H1 (cell line): ENCODE data around the gene MRPS15. TPM values are rescaled to one million over a fixed set of nuclear protein-coding genes. Genes with fewer than 3 reads are reported as not detected.

Source experiments
- CTCF ChIA-PET: fragments of 300-600 bp; sonication (Branson Sonifier 250); formaldehyde crosslinking; loops from one replicate; lab custom pipeline; 2021; ENCODE audit not compliant: partially characterized antibody; lab: Charles Lee
- POLR2A ChIA-PET: fragments of 300-600 bp; sonication (Branson Sonifier 250); formaldehyde crosslinking; loops from one replicate; lab custom pipeline; 2021; ENCODE audit warnings: inconsistent platforms; ENCODE audit not compliant: partially characterized antibody; lab: Charles Lee
- DNase-seq, 2 experiments: peaks; one replicate each; pipeline versions ENCODE4 v3.0.0 to v3.0.0-alpha.2; 2010 to 2022; ENCODE audit warnings: low spot score in 2 of 2, low read depth in 1 of 2, mixed read lengths in 1 of 2
- FAIRE-seq: peaks from 2 replicates; lab custom pipeline; 2011; peaks lifted over from hg19 to GRCh38; lab: Jason Lieb, UNC
- H2AFZ ChIP-seq: 2 replicates; pipeline ENCODE4 v1.8.1; 2012; ENCODE audit warnings: low read length, inconsistent platforms
- H2AK5ac ChIP-seq: 2 replicates; pipeline ENCODE4 v1.6.1; 2013; ENCODE audit warnings: low read depth, low read length
- H2BK120ac ChIP-seq: replicated peaks from 2 replicates; pipeline ENCODE3; 2013; ENCODE audit warnings: low read depth, low read length, inconsistent platforms
- H2BK12ac ChIP-seq: 2 replicates; pipeline ENCODE4 v1.6.1; 2013; ENCODE audit warnings: low read depth, low read length
- H2BK15ac ChIP-seq: 2 replicates; pipeline ENCODE4 v1.6.1; 2013; ENCODE audit warnings: low read length
- H2BK20ac ChIP-seq: 2 replicates; pipeline ENCODE4 v1.6.1; 2013; ENCODE audit warnings: low read length
- H2BK5ac ChIP-seq: 2 replicates; pipeline ENCODE4 v1.6.1; 2013; ENCODE audit warnings: low read depth, low read length
- H3K14ac ChIP-seq: 2 replicates; pipeline ENCODE4 v1.6.1; 2013; ENCODE audit warnings: inconsistent platforms; ENCODE audit not compliant: insufficient read length
- H3K18ac ChIP-seq: 2 replicates; pipeline ENCODE4 v1.6.1; 2013; ENCODE audit warnings: low read length; ENCODE audit errors: extremely low read depth
- H3K23ac ChIP-seq: 2 replicates; pipeline ENCODE4 v1.6.1; 2013; ENCODE audit warnings: inconsistent platforms; ENCODE audit not compliant: insufficient read length
- H3K23me2 ChIP-seq: 2 replicates; pipeline ENCODE4 v1.6.1; 2013; ENCODE audit warnings: low read depth, low read length
- H3K27ac ChIP-seq: 2 replicates; pipeline ENCODE4 v1.6.1; 2011; ENCODE audit warnings: low read depth, low read length, inconsistent platforms
- H3K27me3 ChIP-seq, 4 experiments: replicated peaks in 1 of 4; 1 replicate in 1 of 4; 2 replicates in 3 of 4; pipeline versions ENCODE4 v1.6.1 to v1.8.1; 2011 to 2013; ENCODE audit warnings: low read length in 3 of 4, mild to moderate bottlenecking in 3 of 4, inconsistent platforms in 2 of 4, mixed read lengths in 2 of 4, moderate library complexity in 1 of 4; ENCODE audit not compliant: control insufficient read depth in 3 of 4, insufficient read depth in 3 of 4; ENCODE audit errors: extremely low read depth in 1 of 4
- H3K36me3 ChIP-seq, 4 experiments: 2 replicates each; pipeline versions ENCODE4 v1.6.1 to v1.8.1; 2011 to 2013; ENCODE audit warnings: mild to moderate bottlenecking in 4 of 4, low read length in 3 of 4, moderate library complexity in 2 of 4, control low read depth in 1 of 4, inconsistent platforms in 1 of 4; ENCODE audit not compliant: insufficient read depth in 4 of 4, control insufficient read depth in 2 of 4
- H3K4ac ChIP-seq: replicated peaks from 2 replicates; pipeline ENCODE3; 2013; ENCODE audit warnings: low read length, low read depth, mixed read lengths, inconsistent platforms; ENCODE audit not compliant: insufficient read length
- H3K4me1 ChIP-seq, 4 experiments: replicated peaks in 1 of 4; 1 replicate in 1 of 4; 2 replicates in 3 of 4; pipeline versions ENCODE4 v1.6.1 to v1.8.1; 2011 to 2013; ENCODE audit warnings: low read length in 3 of 4, inconsistent platforms in 2 of 4, mixed read lengths in 1 of 4; ENCODE audit not compliant: insufficient read depth in 4 of 4, control insufficient read depth in 3 of 4
- H3K4me2 ChIP-seq, 2 experiments: 2 replicates each; pipeline versions ENCODE4 v1.6.1 to v1.8.1; 2011 to 2013; ENCODE audit warnings: low read depth in 2 of 2, low read length in 2 of 2, control low read depth in 1 of 2, inconsistent platforms in 1 of 2, mild to moderate bottlenecking in 1 of 2; ENCODE audit not compliant: insufficient read depth in 1 of 2
- H3K4me3 ChIP-seq, 4 experiments: fragments of 200-600, 300-600 bp in 1 of 4; sonication (generic), shearing (Covaris generic), sonication (Bioruptor Twin) in 1 of 4; 2 replicates each; pipeline versions ENCODE4 v1.5.1 to v1.8.1; 2011 to 2016; ENCODE audit warnings: low read length in 4 of 4, low read depth in 3 of 4, control low read depth in 2 of 4, inconsistent platforms in 2 of 4, mild to moderate bottlenecking in 2 of 4, mixed read lengths in 1 of 4, moderate library complexity in 1 of 4; ENCODE audit not compliant: insufficient read depth in 2 of 4; ENCODE audit errors: extremely low read depth in 1 of 4
- H3K56ac ChIP-seq: replicated peaks from 2 replicates; pipeline ENCODE3; 2013; ENCODE audit warnings: low read depth, mild to moderate bottlenecking, mixed read lengths, low read length, inconsistent platforms; ENCODE audit not compliant: insufficient read length
- H3K79me1 ChIP-seq: 2 replicates; pipeline ENCODE4 v1.6.1; 2013; ENCODE audit warnings: low read depth, low read length, control low read depth
- H3K79me2 ChIP-seq, 2 experiments: 2 replicates each; pipeline versions ENCODE4 v1.6.1 to v1.8.1; 2012 to 2013; ENCODE audit warnings: low read length in 2 of 2, mild to moderate bottlenecking in 2 of 2, inconsistent platforms in 1 of 2; ENCODE audit not compliant: insufficient read depth in 2 of 2, control insufficient read depth in 1 of 2
- H3K9ac ChIP-seq, 4 experiments: replicated peaks in 1 of 4; 1 replicate in 1 of 4; 2 replicates in 3 of 4; pipeline versions ENCODE4 v1.6.1 to v1.8.1; 2011 to 2013; ENCODE audit warnings: low read depth in 3 of 4, low read length in 3 of 4, control low read depth in 2 of 4, mild to moderate bottlenecking in 2 of 4, moderate library complexity in 2 of 4, inconsistent platforms in 1 of 4; ENCODE audit errors: extremely low read depth in 1 of 4
- H3K9me3 ChIP-seq, 2 experiments: 2 replicates each; pipeline versions ENCODE4 v1.6.1 to v1.8.1; 2012 to 2013; ENCODE audit warnings: mild to moderate bottlenecking in 2 of 2, moderate library complexity in 2 of 2, control low read depth in 1 of 2, inconsistent platforms in 1 of 2, low read depth in 1 of 2, low read length in 1 of 2, mixed read lengths in 1 of 2; ENCODE audit not compliant: insufficient read depth in 2 of 2
- H4K20me1 ChIP-seq, 2 experiments: replicated peaks in 1 of 2; 2 replicates each; pipeline versions ENCODE3 to v1.8.1; 2011 to 2013; ENCODE audit warnings: inconsistent platforms in 2 of 2, low read length in 2 of 2, mild to moderate bottlenecking in 1 of 2; ENCODE audit not compliant: insufficient read depth in 2 of 2, control insufficient read depth in 1 of 2
- H4K5ac ChIP-seq: 2 replicates; pipeline ENCODE4 v1.6.1; 2013; ENCODE audit warnings: low read length, low read depth, mixed read lengths, inconsistent platforms; ENCODE audit not compliant: insufficient read length
- H4K8ac ChIP-seq: 2 replicates; pipeline ENCODE4 v1.8.0; 2013; ENCODE audit warnings: mild to moderate bottlenecking, moderate library complexity, low read length, inconsistent platforms; ENCODE audit not compliant: insufficient read depth; ENCODE audit errors: extremely low read depth
- H4K91ac ChIP-seq: replicated peaks from 2 replicates; pipeline ENCODE3; 2013; ENCODE audit warnings: low read length, mixed read lengths, inconsistent platforms; ENCODE audit not compliant: insufficient read length
- BRCA1 ChIP-seq: IDR thresholded peaks from 2 replicates; pipeline ENCODE4 v1.6.1; 2012; ENCODE audit warnings: low read depth, low read length, improper control_type of control experiment
- WGBS, 2 experiments: shearing (Covaris generic) in 1 of 2; methylation state at CpG; one replicate each; pipeline versions ENCODE4 v1.1.6 to v1.1.7; 2013 to 2015; ENCODE audit warnings: low lambda C conversion rate in 2 of 2, mixed read lengths in 2 of 2, inconsistent platforms in 1 of 2, low coverage in 1 of 2, missing lambda C conversion rate in 1 of 2; ENCODE audit not compliant: insufficient replicate concordance in 2 of 2, insufficient coverage in 1 of 2, insufficient read length in 1 of 2; ENCODE audit errors: extremely low coverage in 1 of 2, missing lambda C conversion rate in 1 of 2; 5-methylcytosine and 5-hydroxymethylcytosine counted together
- polyA plus RNA-seq, 7 experiments: library from polyadenylated mRNA; depleted of rRNA in 3 of 7; stranded (reverse) in 5 of 7; unstranded in 2 of 7; fragments of >200 nt in 5 of 7; fragments of 200-250 nt in 2 of 7; gene quantifications; 1 replicate in 5 of 7; 2 replicates in 1 of 7; 4 replicates in 1 of 7; pipeline versions ENCODE4 v1.2.1 to v1.2.3, GENCODE V29; 2011 to 2013; ENCODE audit warnings: missing spikeins in 2 of 7, mixed read lengths in 2 of 7
- total RNA-seq: library from RNA; stranded (reverse); fragmentation: NEBNext Ultra II Directional; extraction: Animal tissue kit (Norgen Biotek cat#: 25700); gene quantifications from 2 replicates; pipeline ENCODE4 v1.2.1, GENCODE V29; 2021

Gene MRPS15
- total and polyA plus RNA-seq, 2 of the 8 experiments (the other 6 are each of a cell fraction or from before 2014, with no cell fraction given), result 53.6 to 129 TPM

DNA sequence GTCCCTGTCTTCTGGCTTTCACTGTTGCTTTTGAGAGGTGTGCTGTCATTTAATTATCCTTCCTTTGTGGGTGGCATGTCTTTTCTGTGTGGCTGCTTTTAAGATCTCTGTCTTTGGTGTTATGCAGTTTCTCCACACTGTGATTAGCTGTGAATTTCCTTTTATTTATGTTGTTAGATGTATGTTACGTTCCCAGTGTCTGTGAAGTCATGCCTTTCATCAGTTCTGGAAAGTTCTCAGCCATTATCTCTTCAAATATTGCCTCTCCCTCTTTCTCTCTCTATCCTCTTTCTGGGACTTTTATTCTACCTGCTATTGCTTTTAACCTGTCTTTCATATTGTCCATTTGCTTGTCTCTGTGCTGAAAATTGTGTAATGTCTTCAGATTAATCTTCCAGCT is 39.5 kb upstream of the MRPS15 start:
- Histone ChIP-seq H3K79me1 (no peaks in the 10 kb centered on the region), H3K23ac (no peak overlapping the region), H3K9ac (no peak overlapping the region), H4K91ac (no peak overlapping the region), H2BK120ac (no peak overlapping the region), H2BK12ac (no peak overlapping the region), H3K4me1 (no peaks in the 10 kb centered on the region; a peak in 1 of 7 replicates), H2AFZ (no peak overlapping the region), H4K5ac (no peak overlapping the region), H2AK5ac (no peak overlapping the region), H2BK20ac (no peak overlapping the region), H4K20me1 (no peaks in the 10 kb centered on the region), H3K9me3 (no peaks in the 10 kb centered on the region), H3K23me2 (no peaks in the 10 kb centered on the region), H3K79me2 (no peaks in the 10 kb centered on the region), H2BK15ac (no peak overlapping the region), H3K36me3 (no peaks in the 10 kb centered on the region), H3K56ac (no peak overlapping the region), H3K27me3 (no peaks in the 10 kb centered on the region), H3K27ac (no peak overlapping the region), H3K4ac (no peak overlapping the region), H3K4me2 (no peak overlapping the region), H4K8ac (no peak overlapping the region), H3K4me3 (no peak overlapping the region), H3K18ac (no peak overlapping the region), H3K14ac (no peak overlapping the region), H2BK5ac (no peak overlapping the region)
- no peak for TF ChIP-seq BRCA1
- POLR2A ChIA-PET, result no interaction called here
- DNase-seq, result no peak
- 87% methylated on average over 1 of the region's 1 CpG; no CpG with 5 or more reads in 1 of the 2 experiments for WGBS, 2 experiments
- CTCF ChIA-PET, result interaction anchor here (0.9 kb wide), 1 partner anchor 23 kb away, joined by 3 read pairs; no protein-coding TSS in a partner anchor
- no peak for FAIRE-seq
